Colonic mucosa (tissue), 4 donors: Measurements from ENCODE around the gene AMN. TPM values are rescaled to one million over a fixed set of nuclear protein-coding genes. Genes with fewer than 3 reads are reported as not detected.

Experiments used
- DNase-seq: peaks from one replicate; pipeline ENCODE4 v3.0.0-alpha.2; 2020
- H3K27ac ChIP-seq: fragments of 200-600 bp; one replicate; pipeline ENCODE4 v1.8.0; 2021
- H3K27me3 ChIP-seq: fragments of 200-600 bp; one replicate; pipeline ENCODE4 v1.8.0; 2021
- H3K36me3 ChIP-seq: fragments of 200-600 bp; one replicate; pipeline ENCODE4 v1.8.0; 2021
- H3K4me1 ChIP-seq: fragments of 200-600 bp; one replicate; pipeline ENCODE4 v1.8.0; 2021; ENCODE audit warnings: mild to moderate bottlenecking
- H3K4me3 ChIP-seq: fragments of 200-600 bp; one replicate; pipeline ENCODE4 v1.8.0; 2021
- H3K9ac ChIP-seq, 2 donors: one replicate each; pipeline ENCODE4 v1.7.0; 2013; ENCODE audit warnings: control low read depth in 2 of 2, low read depth in 2 of 2, low read length in 2 of 2
- H3K9me3 ChIP-seq: fragments of 200-600 bp; one replicate; pipeline ENCODE4 v1.8.0; 2021
- CTCF ChIP-seq: fragments of 200-600 bp; IDR thresholded peaks from one replicate; pipeline ENCODE4 v1.8.0; 2022; ENCODE audit warnings: antibody characterized with exemption, mild to moderate bottlenecking
- intact Hi-C: fragments of 100-400 bp; cut with DNase I; formaldehyde crosslinking; loops from one replicate; pipeline ENCODE4 v1.14.1; 2022
- total RNA-seq, 2 donors: library from RNA; stranded (reverse); fragmentation: NEBNext Ultra II Directional in 1 of 2; extraction: Animal tissue kit (Norgen Biotek cat#: 25700) in 1 of 2; gene quantifications; one replicate each; pipeline ENCODE4 v1.2.1, GENCODE V29; 2021
- donor health status: healthy.
- donor health status: DM: no; HTN: no; CAD: no.
- donor health status: DM: no; HTN: no; CAD: no.

The AMN gene
- total RNA-seq, 2 donors from 2014 or later: 186 to 239 TPM

GRCh38 chr14:102932484-102933248, 10.2 kb downstream of the AMN start:
- Histone ChIP-seq H3K27ac (no peak overlapping the region), H3K36me3 (no peaks in the 10 kb centered on the region), H3K9me3 (no peaks in the 10 kb centered on the region), H3K9ac (no peak overlapping the region), H3K4me1 (peaks cover 14% of the 10 kb centered on the region), H3K4me3 (no peak overlapping the region), H3K27me3 (peaks cover 16% of the 10 kb centered on the region)
- intact Hi-C loops: no loop called here
- no peak for DNase-seq
- TF ChIP-seq CTCF: no peak

- TF ChIP-seq CTCF: no peak
- intact Hi-C loops: no loop called here
- Histone ChIP-seq H3K9ac (no peak overlapping the region), H3K27me3 (peaks cover 16% of the 10 kb centered on the region), H3K4me1 (peaks cover 13% of the 10 kb centered on the region), H3K4me3 (no peak overlapping the region), H3K27ac (no peak overlapping the region), H3K9me3 (no peaks in the 10 kb centered on the region), H3K36me3 (no peaks in the 10 kb centered on the region)
- no peak for DNase-seq
Measured at GRCh38 chr14:102933618-102934231, 11.3 kb downstream of the AMN start.

- peaks cover 6% of the 10 kb centered on the region for H3K36me3 ChIP-seq
Measured at GRCh38 chr14:102935756-102936155, 13.3 kb downstream of the AMN start.

GRCh38 chr14:102937331-102938175, 15.1 kb downstream of the AMN start:
- no peak for DNase-seq
- Histone ChIP-seq H3K9ac (no peak overlapping the region), H3K27ac (no peak overlapping the region), H3K36me3 (peaks cover 6% of the 10 kb centered on the region), H3K4me1 (no peaks in the 10 kb centered on the region), H3K9me3 (no peaks in the 10 kb centered on the region), H3K27me3 (no peaks in the 10 kb centered on the region), H3K4me3 (no peak overlapping the region)
- intact Hi-C loops: no loop called here
- TF ChIP-seq CTCF: no peak

More at GRCh38 chr14:102935756-102936155, 13.3 kb downstream of the AMN start:
- H3K4me3 ChIP-seq: no peak overlapping the region
- intact Hi-C loops: no loop called here
- TF ChIP-seq CTCF: no peak
- DNase-seq: no peak
- peaks cover 1% of the 10 kb centered on the region for H3K4me1 ChIP-seq
- H3K9ac ChIP-seq: no peak overlapping the region
- no peaks in the 10 kb centered on the region for H3K9me3 ChIP-seq
- H3K27me3 ChIP-seq: no peaks in the 10 kb centered on the region
- no peak overlapping the region for H3K27ac ChIP-seq

- no peak for DNase-seq
- H3K4me3 ChIP-seq: no peak overlapping the region
- no peak for TF ChIP-seq CTCF
Measured at GRCh38 chr14:102938191-102938590, 15.7 kb downstream of the AMN start.

More at GRCh38 chr14:102938191-102938590, 15.7 kb downstream of the AMN start:
- Histone ChIP-seq H3K9me3 (no peaks in the 10 kb centered on the region), H3K36me3 (peaks cover 6% of the 10 kb centered on the region), H3K9ac (no peak overlapping the region), H3K4me1 (no peaks in the 10 kb centered on the region), H3K27me3 (no peaks in the 10 kb centered on the region), H3K27ac (no peak overlapping the region)
- intact Hi-C loops: no loop called here
